H1 (cell line): ENCODE results near the gene DCAF8. TPM values are rescaled to one million over a fixed set of nuclear protein-coding genes. Genes with fewer than 3 reads are reported as not detected.

ENCODE experiments used
- CTCF ChIA-PET: fragments of 300-600 bp; sonication (Branson Sonifier 250); formaldehyde crosslinking; loops from one replicate; lab custom pipeline; 2021; ENCODE audit not compliant: partially characterized antibody; lab: Charles Lee
- POLR2A ChIA-PET: fragments of 300-600 bp; sonication (Branson Sonifier 250); formaldehyde crosslinking; loops from one replicate; lab custom pipeline; 2021; ENCODE audit warnings: inconsistent platforms; ENCODE audit not compliant: partially characterized antibody; lab: Charles Lee
- DNase-seq, 2 experiments: peaks; one replicate each; pipeline versions ENCODE4 v3.0.0 to v3.0.0-alpha.2; 2010 to 2022; ENCODE audit warnings: low spot score in 2 of 2, low read depth in 1 of 2, mixed read lengths in 1 of 2
- FAIRE-seq: peaks from 2 replicates; lab custom pipeline; 2011; peaks lifted over from hg19 to GRCh38; lab: Jason Lieb, UNC
- H2AFZ ChIP-seq: 2 replicates; pipeline ENCODE4 v1.8.1; 2012; ENCODE audit warnings: low read length, inconsistent platforms
- H2AK5ac ChIP-seq: 2 replicates; pipeline ENCODE4 v1.6.1; 2013; ENCODE audit warnings: low read depth, low read length
- H2BK120ac ChIP-seq: replicated peaks from 2 replicates; pipeline ENCODE3; 2013; ENCODE audit warnings: low read depth, low read length, inconsistent platforms
- H2BK12ac ChIP-seq: 2 replicates; pipeline ENCODE4 v1.6.1; 2013; ENCODE audit warnings: low read depth, low read length
- H2BK15ac ChIP-seq: 2 replicates; pipeline ENCODE4 v1.6.1; 2013; ENCODE audit warnings: low read length
- H2BK20ac ChIP-seq: 2 replicates; pipeline ENCODE4 v1.6.1; 2013; ENCODE audit warnings: low read length
- H2BK5ac ChIP-seq: 2 replicates; pipeline ENCODE4 v1.6.1; 2013; ENCODE audit warnings: low read depth, low read length
- H3K14ac ChIP-seq: 2 replicates; pipeline ENCODE4 v1.6.1; 2013; ENCODE audit warnings: inconsistent platforms; ENCODE audit not compliant: insufficient read length
- H3K18ac ChIP-seq: 2 replicates; pipeline ENCODE4 v1.6.1; 2013; ENCODE audit warnings: low read length; ENCODE audit errors: extremely low read depth
- H3K23ac ChIP-seq: 2 replicates; pipeline ENCODE4 v1.6.1; 2013; ENCODE audit warnings: inconsistent platforms; ENCODE audit not compliant: insufficient read length
- H3K23me2 ChIP-seq: 2 replicates; pipeline ENCODE4 v1.6.1; 2013; ENCODE audit warnings: low read depth, low read length
- H3K27ac ChIP-seq: 2 replicates; pipeline ENCODE4 v1.6.1; 2011; ENCODE audit warnings: low read depth, low read length, inconsistent platforms
- H3K27me3 ChIP-seq, 4 experiments: replicated peaks in 1 of 4; 1 replicate in 1 of 4; 2 replicates in 3 of 4; pipeline versions ENCODE4 v1.6.1 to v1.8.1; 2011 to 2013; ENCODE audit warnings: low read length in 3 of 4, mild to moderate bottlenecking in 3 of 4, inconsistent platforms in 2 of 4, mixed read lengths in 2 of 4, moderate library complexity in 1 of 4; ENCODE audit not compliant: control insufficient read depth in 3 of 4, insufficient read depth in 3 of 4; ENCODE audit errors: extremely low read depth in 1 of 4
- H3K36me3 ChIP-seq, 4 experiments: 2 replicates each; pipeline versions ENCODE4 v1.6.1 to v1.8.1; 2011 to 2013; ENCODE audit warnings: mild to moderate bottlenecking in 4 of 4, low read length in 3 of 4, moderate library complexity in 2 of 4, control low read depth in 1 of 4, inconsistent platforms in 1 of 4; ENCODE audit not compliant: insufficient read depth in 4 of 4, control insufficient read depth in 2 of 4
- H3K4ac ChIP-seq: replicated peaks from 2 replicates; pipeline ENCODE3; 2013; ENCODE audit warnings: low read length, low read depth, mixed read lengths, inconsistent platforms; ENCODE audit not compliant: insufficient read length
- H3K4me1 ChIP-seq, 4 experiments: replicated peaks in 1 of 4; 1 replicate in 1 of 4; 2 replicates in 3 of 4; pipeline versions ENCODE4 v1.6.1 to v1.8.1; 2011 to 2013; ENCODE audit warnings: low read length in 3 of 4, inconsistent platforms in 2 of 4, mixed read lengths in 1 of 4; ENCODE audit not compliant: insufficient read depth in 4 of 4, control insufficient read depth in 3 of 4
- H3K4me2 ChIP-seq, 2 experiments: 2 replicates each; pipeline versions ENCODE4 v1.6.1 to v1.8.1; 2011 to 2013; ENCODE audit warnings: low read depth in 2 of 2, low read length in 2 of 2, control low read depth in 1 of 2, inconsistent platforms in 1 of 2, mild to moderate bottlenecking in 1 of 2; ENCODE audit not compliant: insufficient read depth in 1 of 2
- H3K4me3 ChIP-seq, 4 experiments: fragments of 200-600, 300-600 bp in 1 of 4; sonication (generic), shearing (Covaris generic), sonication (Bioruptor Twin) in 1 of 4; 2 replicates each; pipeline versions ENCODE4 v1.5.1 to v1.8.1; 2011 to 2016; ENCODE audit warnings: low read length in 4 of 4, low read depth in 3 of 4, control low read depth in 2 of 4, inconsistent platforms in 2 of 4, mild to moderate bottlenecking in 2 of 4, mixed read lengths in 1 of 4, moderate library complexity in 1 of 4; ENCODE audit not compliant: insufficient read depth in 2 of 4; ENCODE audit errors: extremely low read depth in 1 of 4
- H3K56ac ChIP-seq: replicated peaks from 2 replicates; pipeline ENCODE3; 2013; ENCODE audit warnings: low read depth, mild to moderate bottlenecking, mixed read lengths, low read length, inconsistent platforms; ENCODE audit not compliant: insufficient read length
- H3K79me1 ChIP-seq: 2 replicates; pipeline ENCODE4 v1.6.1; 2013; ENCODE audit warnings: low read depth, low read length, control low read depth
- H3K79me2 ChIP-seq, 2 experiments: 2 replicates each; pipeline versions ENCODE4 v1.6.1 to v1.8.1; 2012 to 2013; ENCODE audit warnings: low read length in 2 of 2, mild to moderate bottlenecking in 2 of 2, inconsistent platforms in 1 of 2; ENCODE audit not compliant: insufficient read depth in 2 of 2, control insufficient read depth in 1 of 2
- H3K9ac ChIP-seq, 4 experiments: replicated peaks in 1 of 4; 1 replicate in 1 of 4; 2 replicates in 3 of 4; pipeline versions ENCODE4 v1.6.1 to v1.8.1; 2011 to 2013; ENCODE audit warnings: low read depth in 3 of 4, low read length in 3 of 4, control low read depth in 2 of 4, mild to moderate bottlenecking in 2 of 4, moderate library complexity in 2 of 4, inconsistent platforms in 1 of 4; ENCODE audit errors: extremely low read depth in 1 of 4
- H3K9me3 ChIP-seq, 2 experiments: 2 replicates each; pipeline versions ENCODE4 v1.6.1 to v1.8.1; 2012 to 2013; ENCODE audit warnings: mild to moderate bottlenecking in 2 of 2, moderate library complexity in 2 of 2, control low read depth in 1 of 2, inconsistent platforms in 1 of 2, low read depth in 1 of 2, low read length in 1 of 2, mixed read lengths in 1 of 2; ENCODE audit not compliant: insufficient read depth in 2 of 2
- H4K20me1 ChIP-seq, 2 experiments: replicated peaks in 1 of 2; 2 replicates each; pipeline versions ENCODE3 to v1.8.1; 2011 to 2013; ENCODE audit warnings: inconsistent platforms in 2 of 2, low read length in 2 of 2, mild to moderate bottlenecking in 1 of 2; ENCODE audit not compliant: insufficient read depth in 2 of 2, control insufficient read depth in 1 of 2
- H4K5ac ChIP-seq: 2 replicates; pipeline ENCODE4 v1.6.1; 2013; ENCODE audit warnings: low read length, low read depth, mixed read lengths, inconsistent platforms; ENCODE audit not compliant: insufficient read length
- H4K8ac ChIP-seq: 2 replicates; pipeline ENCODE4 v1.8.0; 2013; ENCODE audit warnings: mild to moderate bottlenecking, moderate library complexity, low read length, inconsistent platforms; ENCODE audit not compliant: insufficient read depth; ENCODE audit errors: extremely low read depth
- H4K91ac ChIP-seq: replicated peaks from 2 replicates; pipeline ENCODE3; 2013; ENCODE audit warnings: low read length, mixed read lengths, inconsistent platforms; ENCODE audit not compliant: insufficient read length
- CBX5 ChIP-seq: fragments of 300-800, 300-1000 bp; sonication (generic); IDR thresholded peaks from 2 replicates; pipeline ENCODE4 v1.7.1; 2016; ENCODE audit warnings: antibody characterized with exemption, low read length, low read depth
- EGR1 ChIP-seq: IDR thresholded peaks from 2 replicates; pipeline ENCODE4 v1.6.1; 2011; ENCODE audit warnings: low read depth, low read length, borderline replicate concordance
- EZH2 ChIP-seq: fragments of 200-600 bp; sonication (generic); IDR thresholded peaks from 2 replicates; pipeline ENCODE4 v1.7.1; 2012; ENCODE audit warnings: low read depth, mild to moderate bottlenecking, moderate library complexity, low read length, inconsistent platforms; ENCODE audit not compliant: severe bottlenecking
- JUN ChIP-seq: IDR thresholded peaks from 2 replicates; pipeline ENCODE4 v1.6.1; 2011; ENCODE audit warnings: low read depth, mild to moderate bottlenecking, improper control_type of control experiment, low read length
- POLR2A ChIP-seq, 2 experiments: IDR thresholded peaks; 1 replicate in 1 of 2; 2 replicates in 1 of 2; pipeline ENCODE4 v1.6.1; 2011; ENCODE audit warnings: low read depth in 2 of 2, low read length in 2 of 2, mild to moderate bottlenecking in 2 of 2; ENCODE audit errors: control extremely low read depth in 1 of 2
- POLR2AphosphoS5 ChIP-seq: IDR thresholded peaks from 2 replicates; pipeline ENCODE4 v1.6.1; 2011; ENCODE audit warnings: low read depth, low read length
- RBBP5 ChIP-seq: IDR thresholded peaks from 2 replicates; pipeline ENCODE4 v1.7.1; 2012; ENCODE audit warnings: low read depth, mild to moderate bottlenecking, inconsistent platforms, low read length, moderate library complexity, borderline replicate concordance
- RFX5 ChIP-seq: IDR thresholded peaks from 2 replicates; pipeline ENCODE4 v1.6.1; 2011; ENCODE audit warnings: low read depth, low read length, improper control_type of control experiment, borderline replicate concordance
- RNF2 ChIP-seq: fragments of 200-900, 300-1000 bp; sonication (generic); IDR thresholded peaks from 2 replicates; pipeline ENCODE4 v1.7.1; 2016; ENCODE audit warnings: borderline replicate concordance, low read depth, mild to moderate bottlenecking, antibody characterized with exemption, low read length; ENCODE audit not compliant: poor library complexity, severe bottlenecking; ENCODE audit errors: missing control alignments
- RXRA ChIP-seq: IDR thresholded peaks from 2 replicates; pipeline ENCODE4 v1.6.1; 2011; ENCODE audit warnings: low read depth, mild to moderate bottlenecking, low read length, moderate library complexity; ENCODE audit not compliant: insufficient read depth
- SIN3A ChIP-seq, 2 experiments: IDR thresholded peaks in 1 of 2; conservative IDR thresholded peaks in 1 of 2; 2 replicates each; pipeline ENCODE4 v1.6.1; 2011 to 2012; ENCODE audit warnings: low read length in 2 of 2, improper control_type of control experiment in 1 of 2, low read depth in 1 of 2, mild to moderate bottlenecking in 1 of 2
- SP4 ChIP-seq: IDR thresholded peaks from 2 replicates; pipeline ENCODE4 v1.6.1; 2012; ENCODE audit warnings: low read length, inconsistent platforms
- SRF ChIP-seq: IDR thresholded peaks from 2 replicates; pipeline ENCODE4 v1.6.1; 2011; ENCODE audit warnings: mild to moderate bottlenecking, low read depth, low read length, moderate library complexity
- TCF12 ChIP-seq: IDR thresholded peaks from 2 replicates; pipeline ENCODE4 v1.6.1; 2011; ENCODE audit warnings: low read depth, mild to moderate bottlenecking, low read length
- WGBS, 2 experiments: shearing (Covaris generic) in 1 of 2; methylation state at CpG; one replicate each; pipeline versions ENCODE4 v1.1.6 to v1.1.7; 2013 to 2015; ENCODE audit warnings: low lambda C conversion rate in 2 of 2, mixed read lengths in 2 of 2, inconsistent platforms in 1 of 2, low coverage in 1 of 2, missing lambda C conversion rate in 1 of 2; ENCODE audit not compliant: insufficient replicate concordance in 2 of 2, insufficient coverage in 1 of 2, insufficient read length in 1 of 2; ENCODE audit errors: extremely low coverage in 1 of 2, missing lambda C conversion rate in 1 of 2; 5-methylcytosine and 5-hydroxymethylcytosine counted together
- polyA plus RNA-seq, 7 experiments: library from polyadenylated mRNA; depleted of rRNA in 3 of 7; stranded (reverse) in 5 of 7; unstranded in 2 of 7; fragments of >200 nt in 5 of 7; fragments of 200-250 nt in 2 of 7; gene quantifications; 1 replicate in 5 of 7; 2 replicates in 1 of 7; 4 replicates in 1 of 7; pipeline versions ENCODE4 v1.2.1 to v1.2.3, GENCODE V29; 2011 to 2013; ENCODE audit warnings: missing spikeins in 2 of 7, mixed read lengths in 2 of 7
- total RNA-seq: library from RNA; stranded (reverse); fragmentation: NEBNext Ultra II Directional; extraction: Animal tissue kit (Norgen Biotek cat#: 25700); gene quantifications from 2 replicates; pipeline ENCODE4 v1.2.1, GENCODE V29; 2021

DCAF8 gene
- total and polyA plus RNA-seq, 2 of the 8 experiments (the other 6 are each of a cell fraction or from before 2014, with no cell fraction given) = 68.2 to 110 TPM

- no peak overlapping the region for H4K8ac ChIP-seq
- ChIA-PET POLR2A (interaction anchor here (1.1 to 2.4 kb wide), 3 partner anchors 17 to 98 kb away, joined by 3 to 11 read pairs (median 3); partner anchors contain the start of gene PEX19), CTCF (interaction anchor here (0.6 to 8.6 kb wide), 9 partner anchors 9 to 78 kb away, joined by 3 to 195 read pairs (median 8); partner anchors contain the start of gene PEA15)
- 92% methylated on average over 2 of the region's 2 CpGs; no CpG with 5 or more reads in 1 of the 2 experiments for WGBS, 2 experiments
- 0 out of 2 replicates have a peak overlapping the region, but pooled peaks have one; percentile 77 for H2BK15ac ChIP-seq
- H3K14ac ChIP-seq = no peak overlapping the region
- no peaks in the 10 kb centered on the region for H3K79me1 ChIP-seq
- no peak overlapping the region for H3K4me3 ChIP-seq
- no peak overlapping the region for H4K5ac ChIP-seq
- no peaks in the 10 kb centered on the region for H3K36me3 ChIP-seq
- no peaks in the 10 kb centered on the region for H4K20me1 ChIP-seq
- no peaks in the 10 kb centered on the region for H3K9me3 ChIP-seq
- 0 out of 2 replicates have a peak overlapping the region, but pooled peaks have one; percentile 9 for H2AK5ac ChIP-seq
- no peak overlapping the region for H2AFZ ChIP-seq
- H3K56ac ChIP-seq = no peak overlapping the region
- H3K4me1 ChIP-seq = peaks cover 0 to 6% (median 3%) of the 10 kb centered on the region in 4 experiments; a peak in 4 of 7 replicates
- DNase-seq = no peak
- H3K27ac ChIP-seq = no peak overlapping the region
- no peak overlapping the region for H3K23ac ChIP-seq
- no peak overlapping the region for H4K91ac ChIP-seq
- no peak overlapping the region for H2BK120ac ChIP-seq
- no peak overlapping the region for H3K9ac ChIP-seq
- no peak overlapping the region for H2BK5ac ChIP-seq
- no peak for FAIRE-seq
- peak overlapping the region; percentile 77; the same call in 1 of the 2 replicates for H2BK12ac ChIP-seq
- 0 out of 2 replicates have a peak overlapping the region, but pooled peaks have one; percentile 66 for H2BK20ac ChIP-seq
- H3K18ac ChIP-seq = no peak overlapping the region
- no peaks in the 10 kb centered on the region for H3K23me2 ChIP-seq
- H3K27me3 ChIP-seq = no peaks in the 10 kb centered on the region
- no peak overlapping the region for H3K4ac ChIP-seq
- no peaks in the 10 kb centered on the region for H3K79me2 ChIP-seq
- H3K4me2 ChIP-seq = no peak overlapping the region
- TF ChIP-seq EZH2 = no peak
- TF ChIP-seq TCF12 = no peak
- TF ChIP-seq SRF = no peak
- TF ChIP-seq POLR2AphosphoS5 = no peak
- TF ChIP-seq SP4 = no peak
- TF ChIP-seq JUN = no peak
- TF ChIP-seq POLR2A (IDR thresholded peaks at IDR 0.05; ENCODE audit: control extremely low read depth in 1 of 2, low read depth in 2 of 2, low read length in 2 of 2) = no peak
- no peak for TF ChIP-seq CBX5
- no peak for TF ChIP-seq EGR1
- TF ChIP-seq RXRA = no peak
- no peak for TF ChIP-seq SIN3A (conservative IDR thresholded peaks at IDR 0.05 in 1 of 2, IDR thresholded peaks at IDR 0.05 in 1 of 2; ENCODE audit: low read depth in 1 of 2, low read length in 2 of 2)
- TF ChIP-seq RNF2 = no peak
- TF ChIP-seq RBBP5 = no peak
- TF ChIP-seq RFX5 = no peak
Measured at GRCh38 chr1:160186729-160187128, 75.6 kb downstream of the DCAF8 start.
